ENCODE data around the gene WBP2NL. TPM values are rescaled to one million over a fixed set of nuclear protein-coding genes. Genes with fewer than 3 reads are reported as not detected.

The WBP2NL gene
- total RNA-seq, 4 donors from 2014 or later, result 1.3 to 5.1 (median 2.7) TPM

- intact Hi-C loops (cut with DNase I), result no loop called here
- Histone ChIP-seq H3K4me3 (replicated peaks in 1 of 3) (no peak overlapping the region), H3K9me3 (no peaks in the 10 kb centered on the region), H3K27me3 (no peaks in the 10 kb centered on the region), H3K36me3 (no peaks in the 10 kb centered on the region), H3K27ac (no peak overlapping the region), H3K4me1 (no peaks in the 10 kb centered on the region)
- WGBS, 2 donors, result 86 to 91% methylated on average over 3 of the region's 3 CpGs
- no peak for TF ChIP-seq CTCF (IDR thresholded peaks at IDR 0.05)
- no peak for TF ChIP-seq POLR2A (IDR thresholded peaks at IDR 0.05)
- DNase-seq, result no peak
These were observed 54.2 kb downstream of the WBP2NL start for GRCh38 chr22:42052765-42053164.

DNA sequence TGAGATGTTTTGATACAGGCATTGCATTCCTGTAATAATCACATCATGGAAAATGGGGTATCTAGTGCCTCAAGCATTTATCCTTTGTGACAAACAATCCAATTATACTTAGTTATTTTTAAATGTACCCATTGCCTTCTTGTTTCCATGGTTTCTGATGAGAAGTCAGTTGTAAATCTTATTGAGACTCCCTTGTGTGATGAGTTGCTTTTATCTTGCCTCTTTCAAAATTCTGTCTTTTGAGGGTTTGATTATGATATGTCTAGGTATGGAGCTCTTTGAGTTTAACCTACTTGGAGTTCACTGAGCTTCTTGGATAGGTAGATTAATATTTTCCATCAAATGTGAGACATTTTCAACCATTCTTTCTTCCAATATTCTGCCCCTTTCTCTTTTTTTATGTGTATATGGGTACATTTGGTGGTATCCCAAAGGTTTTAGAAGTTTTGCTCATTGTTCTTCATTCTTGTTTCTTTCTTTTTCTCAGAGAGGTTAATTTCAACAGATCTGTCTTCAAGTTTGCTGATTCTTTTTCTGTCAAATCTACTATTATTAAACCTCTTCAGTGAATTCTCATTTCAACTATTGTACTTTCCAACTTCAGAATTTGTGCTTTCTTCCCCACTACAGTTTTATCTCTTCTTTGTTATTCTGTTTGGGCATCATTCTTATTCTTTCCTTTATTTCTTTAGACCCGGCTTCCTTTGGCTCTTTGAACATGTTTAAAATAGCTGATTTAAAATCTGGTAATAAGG lies 58.3 kb downstream of the WBP2NL start:
- no peak for DNase-seq
- Histone ChIP-seq H3K4me3 (replicated peaks in 1 of 3) (no peak overlapping the region), H3K27me3 (no peaks in the 10 kb centered on the region), H3K36me3 (peaks cover 6 to 11% of the 10 kb centered on the region in 2 donors), H3K4me1 (no peaks in the 10 kb centered on the region), H3K27ac (no peak overlapping the region), H3K9me3 (no peaks in the 10 kb centered on the region)
- no peak for TF ChIP-seq POLR2A (IDR thresholded peaks at IDR 0.05)
- TF ChIP-seq CTCF (IDR thresholded peaks at IDR 0.05), result no peak
- WGBS, 2 donors, result 98% methylated on average over 1 of the region's 1 CpG
- intact Hi-C loops (cut with DNase I), result no loop called here

GRCh38 chr22:42060489-42060888 lies 61.9 kb downstream of the WBP2NL start:
- intact Hi-C loops (cut with DNase I), result no loop called here
- Histone ChIP-seq H3K27ac (no peak overlapping the region), H3K4me1 (no peaks in the 10 kb centered on the region), H3K4me3 (replicated peaks in 1 of 3) (no peak overlapping the region), H3K9me3 (no peaks in the 10 kb centered on the region), H3K36me3 (peaks cover 6 to 11% of the 10 kb centered on the region in 2 donors), H3K27me3 (no peaks in the 10 kb centered on the region)
- no peak for TF ChIP-seq CTCF (IDR thresholded peaks at IDR 0.05)
- TF ChIP-seq POLR2A (IDR thresholded peaks at IDR 0.05), result no peak
- DNase-seq, result no peak
- WGBS, 2 donors, result 97 to 100% methylated on average over 4 to 5 of the region's 5 CpGs

DNA sequence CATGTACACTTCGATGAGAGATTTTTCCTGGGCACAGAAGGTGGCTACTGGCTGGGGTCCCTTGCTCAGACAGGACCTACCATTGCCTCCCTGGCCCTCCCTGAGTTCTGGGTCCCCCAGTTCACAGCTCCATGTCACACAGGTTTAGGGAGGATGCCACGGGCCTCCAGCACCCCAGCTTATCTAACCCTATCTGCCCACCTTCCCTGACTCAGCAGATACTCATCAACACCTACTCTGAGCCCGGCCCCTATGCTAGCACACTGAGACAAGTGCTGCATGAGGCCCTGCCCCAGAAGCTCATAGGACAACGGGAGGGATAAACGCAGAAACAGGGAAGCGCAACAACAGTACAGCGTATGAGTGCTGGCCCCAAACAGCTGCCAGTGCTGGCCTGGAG lies 62.5 kb downstream of the WBP2NL start:
- no peak overlapping the region for H3K27ac ChIP-seq
- H3K4me1 ChIP-seq, result no peaks in the 10 kb centered on the region
- TF ChIP-seq POLR2A (IDR thresholded peaks at IDR 0.05) (no peak), CTCF (IDR thresholded peaks at IDR 0.05) (no peak)
- no peak for DNase-seq
- intact Hi-C loops (cut with DNase I), result no loop called here
- H3K36me3 ChIP-seq, result peaks cover 6 to 11% of the 10 kb centered on the region in 2 donors
- 92 to 99% methylated on average over 7 of the region's 7 CpGs for WGBS, 2 donors
- no peaks in the 10 kb centered on the region for H3K9me3 ChIP-seq
- no peaks in the 10 kb centered on the region for H3K27me3 ChIP-seq
- H3K4me3 ChIP-seq (replicated peaks in 1 of 3), result no peak overlapping the region

DNA sequence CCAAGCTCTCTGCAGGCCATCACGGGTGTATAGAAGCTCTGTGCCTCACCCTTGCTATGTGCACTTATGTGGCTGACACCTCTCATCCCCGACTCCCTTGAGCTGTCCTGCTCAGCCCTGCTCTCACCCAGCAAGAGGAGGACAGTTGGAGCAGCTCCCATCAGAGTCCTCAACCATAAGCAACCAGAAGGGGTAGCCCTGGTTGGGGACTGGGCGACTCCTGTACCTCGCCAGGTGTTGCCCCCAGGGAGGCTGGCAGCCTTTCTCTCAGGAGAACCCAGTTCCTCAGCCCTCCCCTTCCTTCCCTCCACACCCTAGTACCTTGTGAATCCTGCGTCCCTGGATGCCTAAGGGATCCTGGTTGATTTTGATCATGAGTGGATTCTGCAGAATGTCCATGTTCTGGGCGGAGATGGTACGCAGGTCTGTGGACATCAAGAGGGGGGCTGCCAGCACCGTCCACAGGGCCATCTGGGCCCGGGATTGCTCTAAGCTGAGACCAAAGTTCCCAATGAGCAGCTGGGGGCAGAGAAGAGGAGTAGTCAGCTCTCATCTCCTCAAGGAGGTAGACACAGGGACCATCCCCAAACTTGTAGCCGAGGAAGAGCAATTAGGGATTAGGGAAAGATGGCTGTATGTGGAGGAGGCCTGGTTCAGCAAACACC lies 64.0 kb downstream of the WBP2NL start:
- peaks cover 11 to 14% of the 10 kb centered on the region in 2 donors for H3K36me3 ChIP-seq
- 95 to 98% methylated on average over 10 of the region's 10 CpGs for WGBS, 2 donors
- no peak overlapping the region for H3K27ac ChIP-seq
- H3K4me1 ChIP-seq, result no peaks in the 10 kb centered on the region
- no peak for TF ChIP-seq CTCF (IDR thresholded peaks at IDR 0.05)
- no peak for TF ChIP-seq POLR2A (IDR thresholded peaks at IDR 0.05)
- intact Hi-C loops (cut with DNase I), result no loop called here
- no peak for DNase-seq
- H3K27me3 ChIP-seq, result no peaks in the 10 kb centered on the region
- H3K4me3 ChIP-seq (replicated peaks in 1 of 3), result no peak overlapping the region
- H3K9me3 ChIP-seq, result no peaks in the 10 kb centered on the region

Measured in thyroid gland (tissue), 4 donors.